Measurements from ENCODE around the gene CDKL2. TPM values are rescaled to one million over a fixed set of nuclear protein-coding genes. Genes with fewer than 3 reads are reported as not detected.

Gene CDKL2
- total and polyA plus RNA-seq, 2 experiments from 2014 or later = 1.8 to 3.1 TPM

- TF ChIP-seq REST (IDR thresholded peaks at IDR 0.05; ENCODE audit: unreplicated experiment) (no peak), CTCF (conservative IDR thresholded peaks at IDR 0.05; ENCODE audit: low read depth in 2 of 2) (no peak), EZH2phosphoT487 (IDR thresholded peaks at IDR 0.05; ENCODE audit: unreplicated experiment) (no peak)
Measured at GRCh38 chr4:75678965-75679364, 48.6 kb upstream of the CDKL2 start (continued).

GRCh38 chr4:75678473-75678872, 48.1 kb upstream of the CDKL2 start:
- Histone ChIP-seq H3K36me3 (ENCODE audit: insufficient read depth) (0 out of 2 replicates have a peak, but pooled peaks cover 9% of the 10 kb centered on the region), H3K4me1 (ENCODE audit: insufficient read depth) (peaks cover 26% of the 10 kb centered on the region), H3K4me2 (no peak overlapping the region), H2AFZ (no peak overlapping the region), H4K20me1 (replicated peaks; ENCODE audit: insufficient read depth) (peaks cover 3% of the 10 kb centered on the region; the same call in 1 of the 2 replicates), H3F3A (replicated peaks; ENCODE audit: low read depth) (peaks cover 21% of the 10 kb centered on the region; the same call in 1 of the 2 replicates), H3K79me2 (replicated peaks; ENCODE audit: insufficient read depth) (peaks cover 68% of the 10 kb centered on the region), H3K27ac (ENCODE audit: low read depth) (no peak overlapping the region), H3K9me2 (ENCODE audit: insufficient read depth) (no peaks in the 10 kb centered on the region), H3K4me3 (no peak overlapping the region), H3K27me3 (ENCODE audit: insufficient read depth) (no peaks in the 10 kb centered on the region)
- Mint-ChIP-seq H3K36me3 (ENCODE audit: low read depth) (peaks cover 11% of the 10 kb centered on the region), H3K4me1 (peaks cover 22% of the 10 kb centered on the region), H3K27ac (no peak overlapping the region), H3K4me3 (no peak overlapping the region), H3K27me3 (ENCODE audit: insufficient read depth, low read depth, poor library complexity) (peaks cover 6% of the 10 kb centered on the region), H3K9me3 (no peaks in the 10 kb centered on the region)
- no peak for DNase-seq (ENCODE audit: low spot score)
- no peak for ATAC-seq
- no peak for TF ChIP-seq CTCF (conservative IDR thresholded peaks at IDR 0.05; ENCODE audit: low read depth in 2 of 2)
- TF ChIP-seq JUNB (IDR thresholded peaks at IDR 0.05; ENCODE audit: unreplicated experiment) = no peak
- no peak for TF ChIP-seq ZNF462 (CRISPR knock-in tag; IDR thresholded peaks at IDR 0.05)
- no peak for TF ChIP-seq POLR2AphosphoS5 (IDR thresholded peaks at IDR 0.05; ENCODE audit: low read depth)
- no peak for TF ChIP-seq STAT1 (IDR thresholded peaks at IDR 0.05; ENCODE audit: unreplicated experiment)
- TF ChIP-seq ETS1 (IDR thresholded peaks at IDR 0.05) = no peak
